IPS DF 4.7 (cell line): Measurements from ENCODE around the gene PANK4.
"Not testable (repeated sequence)": the region's sequence is repeated elsewhere in the genome, so short reads cannot be mapped to it uniquely, and the experiment has no call there.

ENCODE experiments used
- DNase-seq: peaks from one replicate; pipeline ENCODE4 v3.0.0-alpha.2; 2013; ENCODE audit warnings: low spot score; ENCODE audit errors: extremely low read depth

PANK4 gene

DNA sequence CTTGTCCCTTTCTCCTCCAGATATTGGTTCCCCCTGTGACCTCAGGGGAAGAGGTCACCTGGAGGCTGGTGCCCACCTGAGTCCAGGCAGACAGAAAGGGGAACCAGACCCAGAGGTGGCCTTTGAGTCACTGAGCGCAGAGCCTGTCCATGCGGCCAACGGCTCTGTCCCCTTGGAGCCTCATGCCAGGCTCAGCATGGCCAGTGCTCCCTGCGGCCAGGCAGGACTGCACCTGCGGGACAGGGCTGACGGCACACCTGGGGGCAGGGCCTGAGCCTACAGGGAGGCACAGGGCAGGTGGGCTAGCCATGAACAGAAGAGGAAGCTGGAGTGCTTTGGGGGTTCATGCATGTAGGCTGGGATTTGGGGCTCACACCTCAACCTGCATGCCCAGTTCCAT lies 32.5 kb upstream of the PANK4 start:
- no peak for DNase-seq

DNA sequence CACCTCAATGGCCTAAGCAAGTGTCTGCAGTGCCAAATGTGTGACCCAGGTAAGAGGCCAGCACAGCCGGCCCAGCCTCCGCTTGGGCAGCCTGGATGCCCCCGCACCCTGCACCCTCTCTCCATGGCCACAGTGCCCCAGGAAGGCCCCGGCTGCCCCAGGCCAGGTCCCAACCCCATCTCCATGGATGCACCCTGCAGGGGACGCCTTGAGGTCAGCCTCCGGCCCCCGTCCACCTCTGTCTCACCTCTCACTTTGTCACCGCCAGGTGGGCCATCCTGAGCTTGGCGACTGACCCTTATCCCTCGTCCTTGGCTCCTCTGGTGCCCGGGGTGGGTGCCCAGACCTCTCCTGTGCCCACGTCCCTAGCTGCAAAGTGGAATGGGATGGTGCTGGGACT lies 32.0 kb upstream of the PANK4 start:
- DNase-seq, result no peak

DNA sequence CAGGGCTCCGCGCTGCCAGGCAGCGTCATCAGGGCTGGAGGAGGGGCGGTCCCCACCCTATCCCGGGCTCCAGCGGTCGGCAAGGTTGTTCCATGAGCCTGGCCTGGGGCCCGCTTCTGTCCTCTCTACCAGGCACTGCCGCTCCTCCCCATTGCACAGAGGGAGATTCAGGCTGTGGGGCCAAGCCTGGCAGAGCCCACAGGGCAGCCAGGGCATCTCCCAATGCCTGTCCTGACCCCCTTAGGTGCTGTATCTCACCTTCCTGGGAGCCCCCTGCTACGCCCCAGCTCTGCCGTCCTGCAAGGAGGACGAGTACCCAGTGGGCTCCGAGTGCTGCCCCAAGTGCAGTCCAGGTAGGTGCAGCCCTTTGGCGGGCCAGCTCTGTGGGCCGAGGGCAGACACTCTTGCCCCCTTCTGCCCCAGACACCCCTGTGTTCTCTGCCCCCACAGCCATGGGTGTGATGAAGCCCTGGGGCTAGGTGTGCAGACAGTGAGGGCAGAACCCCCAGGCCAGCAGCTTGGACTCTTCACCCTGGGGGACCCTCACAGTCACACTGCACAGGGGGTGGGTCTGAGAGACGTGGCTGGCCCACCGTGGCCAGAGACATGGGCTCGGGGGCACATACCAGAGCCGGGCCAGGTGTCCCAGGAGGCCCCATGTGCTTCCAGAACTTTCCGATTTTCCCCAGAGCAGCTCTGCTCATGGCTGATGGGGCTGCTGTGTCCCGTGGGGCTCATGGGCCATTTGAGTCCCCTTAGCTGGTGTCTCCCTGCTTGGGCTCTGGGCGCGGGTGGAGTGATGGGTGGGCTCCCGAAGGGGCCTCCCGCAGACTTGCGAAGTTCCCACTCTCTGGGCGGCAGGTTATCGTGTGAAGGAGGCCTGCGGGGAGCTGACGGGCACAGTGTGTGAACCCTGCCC lies 31.3 kb upstream of the PANK4 start:
- no peak for DNase-seq

DNA sequence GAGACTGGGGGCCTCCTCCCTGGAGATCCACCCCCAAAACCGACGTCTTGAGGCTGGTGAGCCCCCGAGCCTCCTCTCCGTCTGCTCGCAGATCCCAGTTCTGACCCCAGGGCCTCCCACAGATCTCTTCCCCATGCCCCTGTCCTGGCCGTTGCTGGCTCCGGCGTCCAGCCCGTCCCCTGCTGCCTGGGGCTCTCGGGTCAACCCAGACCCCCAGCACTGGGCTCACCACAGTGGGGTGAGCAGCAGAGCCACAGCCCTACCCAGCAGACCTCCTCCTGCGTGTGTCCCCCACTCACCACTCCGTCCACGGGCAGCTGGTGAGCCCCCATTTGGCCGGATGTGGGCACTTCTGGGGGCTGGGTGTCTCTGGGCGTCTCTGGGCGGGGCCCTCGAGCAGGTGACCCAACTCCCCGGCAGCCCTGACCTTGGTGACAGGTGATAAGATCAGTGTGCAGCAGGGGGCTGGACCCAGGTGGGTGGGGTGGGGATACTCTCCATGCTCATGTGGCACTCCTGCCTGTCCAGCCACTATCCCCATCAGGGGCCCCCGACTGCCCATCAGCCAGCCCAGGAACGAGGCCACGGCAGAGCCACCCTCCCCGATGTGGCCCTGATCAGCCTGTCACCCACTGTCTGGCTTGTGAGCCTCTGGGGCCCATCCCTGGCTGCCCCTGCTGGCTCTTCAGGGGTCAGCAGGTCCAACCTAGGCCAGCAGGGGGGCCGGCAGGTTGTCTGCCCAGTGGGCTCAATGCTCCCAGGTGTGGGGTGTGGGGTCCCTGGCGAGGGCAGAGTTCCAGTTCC lies 30.5 kb upstream of the PANK4 start:
- DNase-seq, result no peak

DNA sequence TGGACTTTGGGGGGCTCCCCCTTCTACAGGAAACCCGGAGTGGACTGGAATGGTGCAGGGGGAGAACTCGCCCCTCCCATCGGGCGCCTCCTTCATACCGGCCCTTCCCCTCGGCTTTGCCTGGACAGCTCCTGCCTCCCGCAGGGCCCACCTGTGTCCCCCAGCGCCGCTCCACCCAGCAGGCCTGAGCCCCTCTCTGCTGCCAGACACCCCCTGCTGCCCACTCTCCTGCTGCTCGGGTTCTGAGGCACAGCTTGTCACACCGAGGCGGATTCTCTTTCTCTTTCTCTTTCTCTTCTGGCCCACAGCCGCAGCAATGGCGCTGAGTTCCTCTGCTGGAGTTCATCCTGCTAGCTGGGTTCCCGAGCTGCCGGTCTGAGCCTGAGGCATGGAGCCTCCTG lies 29.9 kb upstream of the PANK4 start, which contains the start of gene TNFRSF14:
Gene TNFRSF14 (plus strand): TSS at position 95 of the 401 bp plus-strand sequence. CDS start 294 bp downstream, at position 389.
- DNase-seq, result no peak

DNA sequence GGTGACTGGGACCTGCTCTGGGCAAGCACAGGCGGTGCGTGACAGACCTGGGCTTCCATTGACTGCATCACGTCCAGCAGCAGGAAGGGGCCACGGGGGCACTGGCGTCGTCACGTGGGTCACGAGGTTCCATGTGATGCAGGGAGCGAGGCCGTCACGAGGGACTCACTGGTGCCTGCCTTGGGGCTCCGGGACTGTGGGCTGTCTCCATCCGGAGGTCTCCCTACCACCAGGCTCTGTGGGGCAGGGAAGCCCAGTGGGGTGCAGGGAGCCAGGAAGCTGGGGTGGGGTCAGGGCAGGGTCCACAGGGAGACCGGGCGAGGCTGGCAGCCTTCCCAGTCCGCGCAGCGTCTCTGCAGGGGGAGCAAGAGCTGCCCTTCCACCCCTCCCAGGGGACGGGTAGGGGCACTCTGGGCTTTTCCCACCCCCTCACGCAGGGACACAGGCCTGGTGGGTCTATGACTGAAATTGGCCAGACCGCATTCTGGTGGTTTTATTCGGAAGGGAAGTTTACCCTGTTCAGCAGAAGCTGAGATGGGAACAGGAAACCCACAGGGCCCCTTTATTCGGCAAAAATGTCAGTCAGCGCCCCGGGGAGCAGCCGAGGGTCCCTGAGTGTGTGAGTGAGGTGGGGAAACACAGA lies 29.4 kb upstream of the PANK4 start:
- DNase-seq, result no peak

DNA sequence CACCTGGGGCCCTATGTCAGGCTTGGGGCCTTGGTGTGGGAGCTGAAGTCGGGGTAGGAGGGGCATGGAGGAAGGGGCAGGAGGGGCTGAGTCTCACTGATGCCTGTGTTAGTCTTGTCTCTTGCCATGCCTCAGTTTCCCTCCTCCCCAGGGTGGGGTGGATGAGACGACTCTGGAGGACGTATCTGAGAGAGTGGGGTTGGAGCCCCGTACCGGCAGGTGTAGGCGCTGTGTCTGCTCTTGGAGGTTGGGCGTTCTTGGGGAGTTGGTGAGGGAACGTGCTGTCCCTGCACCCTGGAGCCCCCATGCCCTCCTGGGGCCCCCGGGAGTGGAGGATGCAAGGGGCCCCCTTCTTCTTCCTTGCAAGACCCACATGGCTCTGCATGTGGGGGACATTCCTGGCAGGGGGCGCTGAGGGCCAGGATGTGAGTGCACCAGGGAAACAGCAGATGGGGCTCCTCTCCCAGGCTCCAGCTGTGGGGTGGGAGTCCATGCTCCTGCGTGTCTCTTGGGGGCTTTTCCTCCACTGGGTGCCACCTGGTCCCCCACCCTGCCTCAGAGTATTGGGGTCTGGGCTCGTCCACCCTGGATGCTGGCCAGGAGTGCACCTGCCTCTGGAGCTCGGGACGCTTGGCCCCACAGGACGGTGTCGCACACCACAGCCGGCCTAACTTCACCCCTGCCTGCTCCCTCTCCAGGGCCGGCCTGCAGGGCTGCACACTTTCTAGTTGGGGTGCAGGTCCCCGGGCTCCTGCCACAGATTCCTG lies 28.4 kb upstream of the PANK4 start:
- no peak for DNase-seq

DNA sequence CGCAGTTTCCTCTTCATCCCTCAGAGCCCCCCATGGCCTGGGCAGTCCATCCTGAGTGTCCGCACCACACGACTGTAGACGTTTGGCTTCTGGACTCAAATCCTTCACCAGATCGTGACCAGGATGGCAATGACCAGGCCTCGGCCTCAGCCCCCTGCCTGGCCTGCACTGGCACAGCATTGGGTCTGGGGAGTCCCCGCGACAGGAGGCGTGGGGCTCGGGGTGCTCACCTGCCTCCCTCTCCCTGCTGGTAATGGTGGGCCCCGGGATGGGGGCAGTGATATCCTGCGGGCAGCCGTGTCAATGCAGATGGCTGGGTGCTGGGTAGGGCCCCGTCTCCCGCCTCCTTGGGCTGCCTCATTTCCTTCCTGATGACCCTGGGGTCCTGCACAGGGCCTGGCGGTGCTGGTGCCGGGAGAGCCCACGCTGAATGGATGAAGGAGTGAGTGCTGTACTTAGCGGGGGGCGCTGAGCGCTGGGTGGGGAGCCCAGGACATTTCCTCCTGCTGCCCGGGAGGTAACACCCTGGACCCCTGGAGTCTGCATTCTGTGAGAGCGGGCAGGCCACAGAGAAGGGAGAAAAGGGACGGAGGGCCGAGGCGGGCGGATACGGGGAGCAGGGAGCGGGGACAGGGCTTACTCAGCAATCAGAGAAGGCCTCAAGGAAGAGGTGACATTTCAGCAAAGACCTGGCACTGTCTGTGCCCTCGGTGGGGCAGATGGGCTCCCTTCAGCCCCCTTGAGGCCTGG lies 27.6 kb upstream of the PANK4 start:
- no peak for DNase-seq

DNA sequence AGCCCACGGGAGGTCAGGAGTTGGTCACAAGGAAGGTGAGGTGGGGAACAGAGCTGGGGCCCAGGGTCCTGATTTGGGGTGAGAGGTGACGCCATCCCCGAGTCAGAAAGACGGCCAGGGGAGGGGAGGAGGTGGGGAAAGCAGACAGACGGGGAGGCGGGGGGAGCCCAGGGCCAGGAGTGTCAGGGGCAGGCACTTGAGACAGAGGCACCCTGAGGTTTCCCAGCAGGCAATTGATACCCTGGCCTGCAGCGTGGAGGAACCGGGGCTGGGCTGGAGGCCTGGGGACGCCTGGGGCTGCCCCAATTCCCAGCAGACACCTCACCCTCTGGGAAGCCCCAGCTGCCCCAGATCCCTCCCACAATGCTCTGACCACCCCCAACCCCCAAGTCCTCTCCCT lies 26.7 kb upstream of the PANK4 start:
- not testable (repeated sequence) for DNase-seq

DNA sequence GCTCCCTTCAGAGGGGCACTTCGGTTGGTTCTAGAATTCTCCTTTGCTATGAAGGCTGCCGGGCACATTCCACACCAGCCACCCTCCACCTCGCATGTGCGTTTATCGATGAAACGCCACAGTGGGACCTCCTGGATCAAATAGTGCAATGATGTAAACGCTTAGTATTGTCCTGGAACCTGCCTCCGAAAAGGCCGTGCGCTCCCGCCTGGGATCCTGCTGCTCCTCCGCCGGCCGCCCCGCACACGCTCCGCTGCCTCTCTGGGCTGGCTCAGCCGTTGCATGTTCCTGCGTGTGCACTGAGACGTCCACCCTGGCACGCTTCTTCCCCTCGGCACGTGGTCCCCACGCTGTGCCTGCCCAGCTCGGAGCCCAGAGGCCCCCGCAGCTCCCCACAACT lies 25.8 kb upstream of the PANK4 start:
- DNase-seq, result no peak

DNA sequence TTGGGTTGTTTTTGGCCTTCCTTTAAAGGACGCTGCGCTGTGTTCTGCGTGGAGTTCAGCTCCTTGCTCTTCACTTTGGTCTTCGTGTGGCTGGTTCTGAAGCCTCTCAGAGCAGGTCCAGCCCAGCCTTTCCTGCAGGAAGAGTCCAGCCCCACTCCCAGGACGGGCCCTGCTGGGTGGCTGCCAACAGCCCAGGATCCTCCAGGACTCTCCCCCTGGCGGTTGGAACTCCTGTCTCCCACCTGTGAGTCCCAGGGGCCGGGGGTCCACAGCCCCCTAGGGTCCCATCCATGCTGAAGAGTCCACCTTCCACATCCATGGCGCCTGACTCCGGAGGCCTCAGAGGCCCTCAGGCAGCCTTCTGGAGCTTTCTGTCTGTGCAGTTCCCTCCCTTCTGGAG lies 25.1 kb upstream of the PANK4 start:
- not testable (repeated sequence) for DNase-seq

DNA sequence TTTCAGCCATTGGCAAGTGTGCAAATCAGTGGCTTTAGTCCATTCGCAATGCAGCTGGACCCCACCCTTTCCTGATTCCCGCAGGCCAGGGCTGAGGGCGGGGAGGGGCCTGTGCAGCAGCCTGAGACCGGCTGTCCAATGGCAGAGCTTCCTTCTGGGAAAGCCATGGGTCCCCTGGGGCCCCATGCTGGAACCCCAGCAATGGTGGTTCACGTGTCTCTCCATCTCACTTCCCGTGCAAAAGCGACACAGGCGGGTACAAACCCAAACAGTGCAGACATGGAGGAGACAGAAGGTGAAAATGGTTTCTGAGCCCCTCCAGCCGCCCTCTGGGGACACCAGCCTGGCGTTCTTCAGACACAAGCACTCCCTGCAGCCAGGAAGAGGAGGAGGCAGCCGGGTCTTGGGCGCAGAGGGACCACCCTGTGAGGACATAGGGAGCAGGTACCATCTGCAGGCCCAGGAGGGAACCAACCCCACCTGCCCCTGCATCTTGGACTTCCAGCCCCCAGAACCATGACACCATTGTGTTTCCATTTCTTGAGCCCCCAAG lies 24.0 kb upstream of the PANK4 start:
- not testable (repeated sequence) for DNase-seq

DNA sequence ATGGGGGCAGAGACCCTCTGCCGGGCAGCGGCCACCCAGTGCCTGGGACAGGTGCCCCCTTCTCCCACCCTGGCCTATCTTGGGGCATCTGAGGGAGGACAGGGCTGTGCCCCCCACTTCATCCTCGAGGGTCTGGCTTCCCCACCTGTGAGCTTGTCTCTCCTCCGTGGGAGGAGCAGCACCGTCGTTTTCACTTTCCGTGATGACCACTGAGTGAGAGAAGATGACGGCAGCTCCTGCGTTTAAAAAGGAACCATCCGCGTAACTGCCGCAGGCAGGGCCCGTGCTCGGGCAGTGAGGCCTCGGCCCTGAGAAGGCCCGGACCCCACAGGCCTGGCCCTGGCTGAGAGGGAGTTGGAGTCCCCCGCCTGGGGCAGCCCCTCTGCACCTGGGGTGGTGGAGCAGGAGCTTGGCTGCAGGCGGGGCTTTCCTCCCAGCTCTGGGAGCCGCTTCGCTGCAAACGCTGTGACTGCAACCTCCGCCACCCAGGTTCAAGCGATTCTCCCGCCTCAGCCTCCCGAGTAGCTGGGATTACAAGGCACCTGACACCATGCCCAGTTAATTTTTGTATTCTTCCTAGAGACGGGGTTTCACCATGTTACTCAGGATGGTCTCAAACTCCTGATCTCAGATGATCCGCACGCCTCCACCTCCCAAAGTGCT lies 23.1 kb upstream of the PANK4 start:
- DNase-seq, result not testable (repeated sequence)

DNA sequence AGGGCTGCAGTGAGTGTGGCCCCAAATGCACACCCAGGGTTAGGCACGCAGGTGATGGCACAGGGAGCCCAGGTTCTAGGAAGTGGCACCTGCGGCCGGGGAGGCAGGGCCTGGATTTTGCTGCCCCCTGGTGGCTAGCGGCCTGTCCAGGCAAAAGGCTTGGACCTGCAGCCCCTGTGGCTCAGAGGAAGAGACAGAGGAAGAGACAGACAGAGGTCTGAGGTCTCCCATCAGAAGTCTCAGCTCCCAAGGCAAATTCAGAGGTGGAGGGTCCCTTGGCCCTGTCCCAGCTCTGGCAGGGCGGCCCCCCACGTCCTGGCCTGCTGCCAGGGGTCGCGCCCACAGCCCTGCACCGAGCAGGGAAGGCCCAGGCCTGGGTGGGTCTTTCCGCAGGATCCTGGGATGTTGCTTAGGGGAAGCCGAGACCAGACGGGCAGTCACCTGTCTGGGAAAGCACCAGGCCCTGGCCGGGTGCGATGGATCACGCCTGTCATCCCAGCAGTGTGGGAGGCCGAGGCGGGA lies 21.7 kb upstream of the PANK4 start:
- no peak for DNase-seq

DNA sequence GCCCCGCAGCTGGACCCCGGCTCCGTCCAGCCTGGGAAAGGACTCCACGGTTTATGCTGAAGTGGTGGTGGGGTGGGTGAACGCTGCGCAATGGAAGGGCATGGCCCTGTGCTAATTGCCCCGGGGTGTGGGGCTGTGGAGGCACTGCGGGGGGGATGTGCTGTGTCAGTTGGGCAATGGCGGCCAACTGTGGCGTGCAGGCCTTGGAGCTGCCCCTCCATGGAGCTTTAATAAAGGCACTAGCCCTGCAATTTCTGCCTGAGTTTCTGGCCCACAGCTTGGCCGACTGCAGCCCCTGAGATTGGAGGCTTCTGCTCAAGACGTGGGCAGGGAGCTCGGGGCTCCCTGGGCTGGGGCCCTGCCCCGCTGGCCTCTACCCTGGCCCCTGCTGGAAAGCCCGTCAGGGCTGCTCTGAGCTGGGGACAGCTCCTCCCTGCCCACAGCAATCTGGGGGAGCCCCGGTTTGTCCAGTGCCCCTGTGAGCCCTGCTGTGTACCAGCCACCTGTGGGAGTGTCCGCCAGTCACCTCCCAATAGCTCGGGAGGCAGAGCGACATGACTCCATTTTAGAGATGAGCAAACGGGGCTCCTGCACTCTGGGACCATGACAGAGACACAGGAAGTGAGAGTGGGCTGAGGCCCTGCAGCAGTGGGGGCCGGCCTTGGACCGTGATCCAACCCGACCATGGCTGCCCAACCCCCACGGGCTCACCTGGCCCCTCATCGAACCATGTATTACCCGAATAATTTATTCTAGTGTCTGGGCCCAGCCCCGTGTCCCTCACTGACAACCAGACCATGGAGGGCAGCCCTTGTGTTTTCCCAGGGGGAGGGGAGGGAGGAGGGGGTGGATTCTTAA lies 21.0 kb upstream of the PANK4 start:
- no peak for DNase-seq

DNA sequence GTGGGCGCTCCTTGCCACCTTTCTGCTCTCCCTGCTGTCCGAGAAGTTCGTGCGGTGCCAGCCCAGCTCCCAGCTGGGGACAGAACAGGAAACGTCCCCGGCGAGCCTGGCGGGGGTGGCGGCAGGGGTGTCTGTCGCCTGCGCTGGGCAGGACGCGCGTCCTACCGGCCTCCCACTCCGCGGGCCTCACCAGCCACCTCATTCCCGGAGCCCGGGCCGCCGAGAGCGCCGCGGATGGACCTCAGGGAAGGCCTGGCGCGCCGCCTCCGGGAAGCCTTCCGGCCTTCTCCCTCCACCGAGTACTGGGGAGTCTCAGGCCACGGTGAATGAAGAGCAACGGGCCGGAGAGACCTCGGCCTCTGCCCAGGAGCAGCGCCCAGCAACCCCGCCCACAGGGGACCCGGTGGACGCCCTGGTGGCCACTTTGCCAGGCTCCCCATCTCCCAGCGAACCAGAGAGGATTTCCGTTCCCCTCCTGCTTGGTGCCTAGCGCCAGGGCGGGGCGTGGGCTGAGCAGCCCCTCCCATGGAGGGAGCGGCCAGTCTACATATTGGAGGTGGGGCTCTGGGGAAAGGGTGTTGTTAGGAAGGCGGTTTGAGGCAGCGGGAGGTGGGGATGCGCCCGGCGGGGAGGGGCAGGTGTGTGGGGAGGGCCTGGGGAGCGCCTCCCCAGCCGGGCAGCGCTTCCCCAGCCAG lies 20.3 kb upstream of the PANK4 start:
- no peak for DNase-seq

DNA sequence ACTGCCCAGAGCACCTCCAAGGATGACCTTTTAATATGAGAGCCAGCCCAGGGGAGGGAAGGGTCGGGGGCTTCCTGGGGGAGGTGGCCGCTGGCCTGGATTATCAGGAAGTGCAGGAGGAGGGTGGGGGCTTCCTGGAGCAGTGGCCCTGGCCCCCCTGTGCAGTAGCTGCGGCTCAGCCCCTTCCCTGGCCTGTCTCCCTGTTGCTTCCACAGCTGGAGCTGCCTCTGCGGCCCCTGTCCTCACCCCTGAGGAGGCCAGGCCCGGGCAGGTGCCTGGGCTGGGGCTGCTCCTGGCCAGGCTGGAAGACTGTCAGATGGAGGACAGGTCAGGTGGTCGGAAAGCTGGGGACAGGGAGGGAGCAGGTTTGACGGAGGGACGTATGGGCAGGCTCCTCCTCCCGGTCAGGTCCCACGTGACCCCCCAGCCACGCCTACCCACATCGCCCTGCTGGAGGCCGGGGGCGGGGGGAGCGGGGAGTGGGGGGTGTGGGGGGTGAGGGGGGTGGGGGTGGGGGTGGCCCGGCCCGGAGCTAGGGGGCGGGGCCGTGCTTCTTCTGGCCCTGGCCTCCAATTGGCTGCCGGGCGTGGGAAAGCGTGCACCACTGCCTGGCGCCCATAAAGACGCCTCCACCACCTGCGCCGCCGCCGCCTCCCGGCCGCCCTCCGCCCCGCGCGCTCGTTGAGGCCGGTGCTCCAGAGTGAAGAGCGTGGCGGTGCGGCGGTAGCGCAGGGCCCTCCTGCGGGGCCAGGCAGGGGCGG lies 19.5 kb upstream of the PANK4 start:
- no peak for DNase-seq
